Bronchial epithelial cell (primary cell): Measurements from ENCODE around the gene CDON. TPM values are rescaled to one million over a fixed set of nuclear protein-coding genes. Genes with fewer than 3 reads are reported as not detected.

Source experiments
- DNase-seq: peaks from one replicate; pipeline ENCODE4 v3.0.0-alpha.2; 2010; ENCODE audit warnings: low read depth
- FAIRE-seq: peaks from 2 replicates; lab custom pipeline; 2011; peaks lifted over from hg19 to GRCh38; lab: Jason Lieb, UNC
- H3K27me3 ChIP-seq: 2 replicates; pipeline ENCODE4 v1.5.1; 2011; ENCODE audit warnings: low read length; ENCODE audit not compliant: control insufficient read depth, insufficient read depth
- H3K36me3 ChIP-seq: 2 replicates; pipeline ENCODE4 v1.5.1; 2011; ENCODE audit warnings: low read length; ENCODE audit not compliant: control insufficient read depth, insufficient read depth
- H3K4me3 ChIP-seq: 2 replicates; pipeline ENCODE4 v1.5.1; 2011; ENCODE audit warnings: mild to moderate bottlenecking, low read depth, low read length, control low read depth
- total RNA-seq: library from RNA; depleted of rRNA; stranded (reverse); fragments of >200 nt; gene quantifications from 2 replicates; pipeline ENCODE4 v1.2.1, GENCODE V29; 2014
- TF ChIP-seq, protein P1 (sequence below): IDR thresholded peaks from 2 replicates; pipeline ENCODE4 v1.5.1; 2011; ENCODE audit warnings: mild to moderate bottlenecking, moderate library complexity, low read length, control low read depth, inconsistent platforms; ENCODE audit not compliant: insufficient read depth, severe bottlenecking

The CDON gene
- total RNA-seq, 1 donor from 2014 or later = 2.9 TPM

DNA sequence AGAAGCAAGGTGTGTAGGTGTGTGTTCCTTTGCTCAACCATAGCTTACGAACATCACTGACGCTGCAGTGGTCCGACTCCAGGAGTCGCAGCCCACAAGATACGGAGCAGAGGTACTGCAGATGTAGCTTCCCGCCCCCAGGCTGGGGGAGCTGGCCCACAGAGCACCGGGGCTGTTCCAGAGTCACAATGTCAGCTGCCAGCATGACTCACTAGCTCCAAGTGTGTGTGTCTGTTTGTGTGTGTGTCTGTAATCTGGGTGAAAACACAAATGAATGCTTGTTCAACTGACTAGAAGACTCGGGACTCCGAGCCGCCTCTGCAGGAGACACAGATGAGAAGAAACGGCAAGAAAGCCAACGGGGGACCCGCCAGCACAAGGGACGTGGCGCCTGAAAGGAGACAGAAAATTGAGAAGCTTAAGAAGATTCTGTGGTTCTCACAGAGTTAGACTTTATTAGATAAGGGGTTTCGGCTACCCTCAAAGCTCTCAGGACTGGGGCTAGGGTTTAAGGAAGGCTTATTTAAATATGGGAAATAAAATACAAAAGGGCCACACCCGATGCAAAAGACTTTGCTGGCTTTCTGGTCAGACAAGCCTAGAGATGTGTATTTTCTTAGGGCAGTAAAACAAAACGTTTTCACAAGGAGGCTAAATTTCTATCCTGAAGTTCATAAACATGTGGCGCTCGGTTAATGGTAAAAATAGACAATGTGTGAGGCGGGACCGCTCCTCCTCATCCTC, 106.1 kb downstream of the CDON start:
- DNase-seq (peak; percentile 23), FAIRE-seq (no peak)
- H3K4me3 ChIP-seq = no peak overlapping the region
- TF ChIP-seq, protein P1, sequence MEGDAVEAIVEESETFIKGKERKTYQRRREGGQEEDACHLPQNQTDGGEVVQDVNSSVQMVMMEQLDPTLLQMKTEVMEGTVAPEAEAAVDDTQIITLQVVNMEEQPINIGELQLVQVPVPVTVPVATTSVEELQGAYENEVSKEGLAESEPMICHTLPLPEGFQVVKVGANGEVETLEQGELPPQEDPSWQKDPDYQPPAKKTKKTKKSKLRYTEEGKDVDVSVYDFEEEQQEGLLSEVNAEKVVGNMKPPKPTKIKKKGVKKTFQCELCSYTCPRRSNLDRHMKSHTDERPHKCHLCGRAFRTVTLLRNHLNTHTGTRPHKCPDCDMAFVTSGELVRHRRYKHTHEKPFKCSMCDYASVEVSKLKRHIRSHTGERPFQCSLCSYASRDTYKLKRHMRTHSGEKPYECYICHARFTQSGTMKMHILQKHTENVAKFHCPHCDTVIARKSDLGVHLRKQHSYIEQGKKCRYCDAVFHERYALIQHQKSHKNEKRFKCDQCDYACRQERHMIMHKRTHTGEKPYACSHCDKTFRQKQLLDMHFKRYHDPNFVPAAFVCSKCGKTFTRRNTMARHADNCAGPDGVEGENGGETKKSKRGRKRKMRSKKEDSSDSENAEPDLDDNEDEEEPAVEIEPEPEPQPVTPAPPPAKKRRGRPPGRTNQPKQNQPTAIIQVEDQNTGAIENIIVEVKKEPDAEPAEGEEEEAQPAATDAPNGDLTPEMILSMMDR = no peak
- H3K27me3 ChIP-seq = no peaks in the 10 kb centered on the region
- H3K36me3 ChIP-seq = no peaks in the 10 kb centered on the region

- Histone ChIP-seq H3K27me3 (no peaks in the 10 kb centered on the region), H3K36me3 (no peaks in the 10 kb centered on the region), H3K4me3 (no peak overlapping the region)
- DNase-seq = no peak
- TF ChIP-seq, protein P1 = no peak
- no peak for FAIRE-seq
Observed at GRCh38 chr11:125955856-125956255, 106.8 kb downstream of the CDON start.

DNA sequence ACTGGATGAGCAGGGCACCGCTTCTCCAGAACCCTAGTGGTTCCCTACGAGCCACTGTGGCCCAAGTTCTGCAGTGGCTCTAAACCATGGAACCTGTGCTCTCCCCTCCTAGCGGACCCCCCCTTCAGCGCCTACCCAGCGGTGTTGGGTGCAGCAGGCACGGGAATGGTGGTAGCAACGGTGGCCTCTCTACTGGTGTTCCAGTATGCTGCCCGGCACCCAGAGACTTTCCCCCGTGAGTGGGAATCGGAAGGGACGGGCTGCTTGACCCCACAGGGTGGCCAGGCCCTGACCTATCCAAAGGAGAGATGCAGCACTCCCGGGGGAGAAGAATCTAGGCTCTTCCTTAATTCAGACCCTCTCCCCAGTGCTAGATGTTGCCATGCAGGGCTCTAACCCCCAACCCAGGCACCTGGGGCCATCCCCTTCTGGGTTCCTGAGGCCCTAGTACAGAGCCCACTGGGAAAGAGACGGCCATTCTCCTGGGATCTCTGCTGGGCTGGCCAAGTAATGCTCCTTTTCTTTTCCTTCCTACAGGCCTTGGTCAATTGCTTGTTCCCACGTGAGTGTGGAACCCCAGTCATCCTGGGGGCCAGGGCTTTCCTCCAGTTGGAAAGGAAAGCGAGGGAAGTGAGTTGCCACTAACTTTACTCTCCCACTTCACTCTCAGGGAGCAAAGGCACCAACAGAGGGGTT, 107.6 kb downstream of the CDON start:
- TF ChIP-seq, protein P1 = no peak
- FAIRE-seq (no peak), DNase-seq (no peak)
- no peak overlapping the region for H3K4me3 ChIP-seq
- H3K36me3 ChIP-seq = no peaks in the 10 kb centered on the region
- H3K27me3 ChIP-seq = no peaks in the 10 kb centered on the region

- Histone ChIP-seq H3K4me3 (no peak overlapping the region), H3K36me3 (no peaks in the 10 kb centered on the region), H3K27me3 (no peaks in the 10 kb centered on the region)
- FAIRE-seq (no peak), DNase-seq (no peak)
- TF ChIP-seq, protein P1 = no peak
Observed at GRCh38 chr11:125954123-125954944, 108.3 kb downstream of the CDON start.

- DNase-seq (no peak), FAIRE-seq (peak; percentile 36)
- H3K27me3 ChIP-seq = no peaks in the 10 kb centered on the region
- H3K4me3 ChIP-seq = no peak overlapping the region
- TF ChIP-seq, protein P1 = no peak
- no peaks in the 10 kb centered on the region for H3K36me3 ChIP-seq
Observed at GRCh38 chr11:125953401-125953935, 109.2 kb downstream of the CDON start.
